ENCODE measurements around the gene INPP5E. TPM values are rescaled to one million over a fixed set of nuclear protein-coding genes. Genes with fewer than 3 reads are reported as not detected.

The INPP5E gene
- polyA plus RNA-seq, 2 of the 4 experiments (the other 2 are of a cell fraction): 5.2 to 11.2 TPM

DNA sequence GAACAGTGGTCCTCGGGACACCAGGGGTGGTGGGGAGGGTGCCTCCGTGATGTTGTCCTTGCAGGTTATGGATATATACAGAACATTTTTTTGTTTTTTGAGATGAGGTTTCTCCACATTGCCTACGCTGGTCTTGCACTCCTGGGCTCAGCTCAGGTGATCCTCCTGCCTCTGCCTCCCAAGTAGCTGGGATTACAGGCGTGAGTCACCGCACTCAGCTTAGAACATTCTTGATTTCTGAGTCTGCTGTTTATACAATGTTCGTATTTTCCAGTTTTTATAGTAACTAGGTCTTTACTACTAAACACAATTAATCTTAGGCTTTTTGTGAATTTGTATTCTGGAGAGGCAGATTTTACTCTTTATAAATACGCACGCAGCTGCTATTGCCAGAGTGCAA, 23.2 kb downstream of the INPP5E start:
- 91% methylated on average over 8 of the region's 8 CpGs for WGBS (ENCODE audit: missing lambda C conversion rate)
- POLR2A ChIA-PET: no interaction called here
- ATAC-seq: no peak

DNA sequence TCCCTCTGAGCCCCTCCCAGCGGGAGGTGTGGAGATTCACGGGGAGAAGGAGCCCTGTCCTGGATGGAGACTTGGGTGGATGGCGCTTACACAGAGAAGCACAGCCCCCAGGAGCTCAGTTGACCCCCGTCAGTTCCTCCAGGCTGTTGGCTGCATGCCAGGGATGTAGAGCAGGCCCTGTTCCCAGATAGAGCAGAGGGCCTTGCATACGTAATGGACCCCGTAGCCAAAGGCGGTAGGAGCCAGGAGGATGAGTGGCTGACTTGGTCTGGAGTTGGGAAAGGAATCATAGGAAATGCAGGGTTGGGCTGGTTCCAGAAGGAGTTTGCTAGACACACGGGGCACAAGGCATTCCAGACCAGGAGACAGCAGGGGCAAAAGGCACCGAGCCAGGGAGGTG, 26.7 kb downstream of the INPP5E start:
- ChIA-PET POLR2A (interaction anchor here (0.5 kb wide), 1 partner anchor 68 kb away, joined by 3 read pairs; no protein-coding TSS in a partner anchor), CTCF (interaction anchor here (0.8 to 1.7 kb wide), 7 partner anchors 10 to 71 kb away, joined by 3 to 6 read pairs (median 3); no protein-coding TSS in a partner anchor)
- TF ChIP-seq RAD21 (conservative IDR thresholded peaks at IDR 0.05 in 1 of 2, IDR thresholded peaks at IDR 0.05 in 1 of 2): no peak
- no peak for TF ChIP-seq ESRRA (IDR thresholded peaks at IDR 0.05; ENCODE audit: borderline replicate concordance, low read length)
- TF ChIP-seq KDM1A (IDR thresholded peaks at IDR 0.05; ENCODE audit: low read depth): no peak
- TF ChIP-seq POLR2A (IDR thresholded peaks at IDR 0.05; ENCODE audit: low read length): no peak
- no peak for TF ChIP-seq CHD2 (IDR thresholded peaks at IDR 0.05; ENCODE audit: low read length, partially characterized antibody)
- TF ChIP-seq RARB (CRISPR knock-in tag; IDR thresholded peaks at IDR 0.05): no peak
- no peak for TF ChIP-seq HDAC2 (IDR thresholded peaks at IDR 0.05)
- TF ChIP-seq MYC (IDR thresholded peaks at IDR 0.05; ENCODE audit: borderline replicate concordance, low read length): no peak
- TF ChIP-seq HEYL (CRISPR knock-in tag; IDR thresholded peaks at IDR 0.05): no peak
- no peak for TF ChIP-seq KDM5A (IDR thresholded peaks at IDR 0.05)
- DNase-seq (ENCODE audit: low read depth in 1 of 2, low spot score in 1 of 2) (no peak), ATAC-seq (no peak), FAIRE-seq (no peak)
- H3K4me3 ChIP-seq: no peak overlapping the region
- peaks cover 19% of the 10 kb centered on the region for H3K4me1 ChIP-seq
- no peak overlapping the region for H3K27ac ChIP-seq
- 85% methylated on average over 9 of the region's 9 CpGs for WGBS (ENCODE audit: missing lambda C conversion rate)
- H3K4me2 ChIP-seq: no peak overlapping the region
- H3K9me3 ChIP-seq: no peaks in the 10 kb centered on the region

More for the DNA sequence above, 23.2 kb downstream of the INPP5E start:
- H3K4me3 ChIP-seq: no peak overlapping the region
- H3K27ac ChIP-seq: no peak overlapping the region
- H3K4me1 ChIP-seq: peaks cover 6% of the 10 kb centered on the region; the same call in 2 of the 3 replicates
- H3K4me2 ChIP-seq: no peak overlapping the region
- CTCF ChIA-PET: interaction anchor here (0.6 to 1.3 kb wide), 3 partner anchors 11 to 24 kb away, joined by 3 to 6 read pairs (median 3); no protein-coding TSS in a partner anchor
- H3K9me3 ChIP-seq: no peaks in the 10 kb centered on the region
- DNase-seq (ENCODE audit: low read depth in 1 of 2, low spot score in 1 of 2): no peak
- no peak for FAIRE-seq
- TF ChIP-seq MAFK (IDR thresholded peaks at IDR 0.05; ENCODE audit: partially characterized antibody): no peak
- no peak for TF ChIP-seq POLR2AphosphoS2 (conservative IDR thresholded peaks at IDR 0.05; ENCODE audit: low read length)
- TF ChIP-seq, protein P1, sequence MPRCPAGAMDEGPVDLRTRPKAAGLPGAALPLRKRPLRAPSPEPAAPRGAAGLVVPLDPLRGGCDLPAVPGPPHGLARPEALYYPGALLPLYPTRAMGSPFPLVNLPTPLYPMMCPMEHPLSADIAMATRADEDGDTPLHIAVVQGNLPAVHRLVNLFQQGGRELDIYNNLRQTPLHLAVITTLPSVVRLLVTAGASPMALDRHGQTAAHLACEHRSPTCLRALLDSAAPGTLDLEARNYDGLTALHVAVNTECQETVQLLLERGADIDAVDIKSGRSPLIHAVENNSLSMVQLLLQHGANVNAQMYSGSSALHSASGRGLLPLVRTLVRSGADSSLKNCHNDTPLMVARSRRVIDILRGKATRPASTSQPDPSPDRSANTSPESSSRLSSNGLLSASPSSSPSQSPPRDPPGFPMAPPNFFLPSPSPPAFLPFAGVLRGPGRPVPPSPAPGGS (IDR thresholded peaks at IDR 0.05): no peak
- TF ChIP-seq, protein P2, sequence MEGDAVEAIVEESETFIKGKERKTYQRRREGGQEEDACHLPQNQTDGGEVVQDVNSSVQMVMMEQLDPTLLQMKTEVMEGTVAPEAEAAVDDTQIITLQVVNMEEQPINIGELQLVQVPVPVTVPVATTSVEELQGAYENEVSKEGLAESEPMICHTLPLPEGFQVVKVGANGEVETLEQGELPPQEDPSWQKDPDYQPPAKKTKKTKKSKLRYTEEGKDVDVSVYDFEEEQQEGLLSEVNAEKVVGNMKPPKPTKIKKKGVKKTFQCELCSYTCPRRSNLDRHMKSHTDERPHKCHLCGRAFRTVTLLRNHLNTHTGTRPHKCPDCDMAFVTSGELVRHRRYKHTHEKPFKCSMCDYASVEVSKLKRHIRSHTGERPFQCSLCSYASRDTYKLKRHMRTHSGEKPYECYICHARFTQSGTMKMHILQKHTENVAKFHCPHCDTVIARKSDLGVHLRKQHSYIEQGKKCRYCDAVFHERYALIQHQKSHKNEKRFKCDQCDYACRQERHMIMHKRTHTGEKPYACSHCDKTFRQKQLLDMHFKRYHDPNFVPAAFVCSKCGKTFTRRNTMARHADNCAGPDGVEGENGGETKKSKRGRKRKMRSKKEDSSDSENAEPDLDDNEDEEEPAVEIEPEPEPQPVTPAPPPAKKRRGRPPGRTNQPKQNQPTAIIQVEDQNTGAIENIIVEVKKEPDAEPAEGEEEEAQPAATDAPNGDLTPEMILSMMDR (IDR thresholded peaks at IDR 0.05): no peak
- TF ChIP-seq CHD2 (IDR thresholded peaks at IDR 0.05; ENCODE audit: low read length, partially characterized antibody): no peak
- no peak for TF ChIP-seq CHD4 (IDR thresholded peaks at IDR 0.05; ENCODE audit: borderline replicate concordance)
- no peak for TF ChIP-seq JUNB (IDR thresholded peaks at IDR 0.05)
- TF ChIP-seq MYC (IDR thresholded peaks at IDR 0.05; ENCODE audit: borderline replicate concordance, low read length): no peak
- no peak for TF ChIP-seq RNF2 (IDR thresholded peaks at IDR 0.05; ENCODE audit: borderline replicate concordance, low read depth)
- TF ChIP-seq, protein P3, sequence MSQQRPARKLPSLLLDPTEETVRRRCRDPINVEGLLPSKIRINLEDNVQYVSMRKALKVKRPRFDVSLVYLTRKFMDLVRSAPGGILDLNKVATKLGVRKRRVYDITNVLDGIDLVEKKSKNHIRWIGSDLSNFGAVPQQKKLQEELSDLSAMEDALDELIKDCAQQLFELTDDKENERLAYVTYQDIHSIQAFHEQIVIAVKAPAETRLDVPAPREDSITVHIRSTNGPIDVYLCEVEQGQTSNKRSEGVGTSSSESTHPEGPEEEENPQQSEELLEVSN (IDR thresholded peaks at IDR 0.05; ENCODE audit: borderline replicate concordance, low read depth): no peak

DNA sequence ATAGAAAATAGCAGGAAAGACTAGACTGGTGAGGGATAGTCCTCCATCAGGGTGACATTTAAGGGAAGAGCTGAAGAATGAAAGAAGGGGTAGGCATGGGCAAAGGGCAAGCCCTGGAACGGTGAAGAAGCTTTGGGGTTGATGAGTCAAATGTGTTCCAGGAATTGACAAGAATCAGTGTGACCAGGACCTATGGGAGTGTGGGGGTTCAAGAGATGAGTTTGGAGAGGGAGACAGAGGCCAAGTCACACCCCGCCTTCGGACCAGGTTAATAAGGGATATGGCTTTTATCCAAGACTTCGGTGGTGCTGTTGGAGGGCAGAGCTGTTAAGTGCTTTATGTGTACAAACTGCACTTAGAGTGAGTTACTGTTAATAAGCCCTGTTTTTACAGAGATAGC, 28.3 kb downstream of the INPP5E start:
- peak overlapping the region; percentile 78 for H3K4me3 ChIP-seq
- TF ChIP-seq POLR2AphosphoS2 (conservative IDR thresholded peaks at IDR 0.05; ENCODE audit: low read length) (no peak), ZC3H11A (IDR thresholded peaks at IDR 0.05) (no peak), ZFP36 (IDR thresholded peaks at IDR 0.05; ENCODE audit: borderline replicate concordance, partially characterized antibody) (no peak), JUNB (IDR thresholded peaks at IDR 0.05) (no peak), MAZ (IDR thresholded peaks at IDR 0.05; ENCODE audit: borderline replicate concordance, low read depth, low read length) (no peak), ZSCAN20 (CRISPR knock-in tag; IDR thresholded peaks at IDR 0.05) (no peak), SREBF2 (IDR thresholded peaks at IDR 0.05) (no peak)
- TF ChIP-seq, protein P1 (IDR thresholded peaks at IDR 0.05): no peak
- POLR2A ChIA-PET: no interaction called here
- CTCF ChIA-PET: interaction anchor here (0.5 kb wide), 1 partner anchor 98 kb away, joined by 3 read pairs; no protein-coding TSS in a partner anchor
- H3K4me2 ChIP-seq: peak overlapping the region; percentile 97
- H3K9me3 ChIP-seq: no peaks in the 10 kb centered on the region
- ATAC-seq (no peak), DNase-seq (ENCODE audit: low read depth in 1 of 2, low spot score in 1 of 2) (no peak), FAIRE-seq (no peak)
- peak overlapping the region; percentile 91 to 95 for H3K27ac ChIP-seq
- H3K4me1 ChIP-seq: peaks cover 19% of the 10 kb centered on the region
- WGBS (ENCODE audit: missing lambda C conversion rate): 34% methylated on average over 4 of the region's 4 CpGs
